Femur (tissue), 1 donor: ENCODE measurements around the gene STAMBP.
"Not testable (repeated sequence)": the region's sequence is repeated elsewhere in the genome, so short reads cannot be mapped to it uniquely, and the experiment has no call there.

ENCODE experiments used
- DNase-seq: peaks from one replicate; pipeline ENCODE4 v3.0.0-alpha.2; 2017

The STAMBP gene

DNA sequence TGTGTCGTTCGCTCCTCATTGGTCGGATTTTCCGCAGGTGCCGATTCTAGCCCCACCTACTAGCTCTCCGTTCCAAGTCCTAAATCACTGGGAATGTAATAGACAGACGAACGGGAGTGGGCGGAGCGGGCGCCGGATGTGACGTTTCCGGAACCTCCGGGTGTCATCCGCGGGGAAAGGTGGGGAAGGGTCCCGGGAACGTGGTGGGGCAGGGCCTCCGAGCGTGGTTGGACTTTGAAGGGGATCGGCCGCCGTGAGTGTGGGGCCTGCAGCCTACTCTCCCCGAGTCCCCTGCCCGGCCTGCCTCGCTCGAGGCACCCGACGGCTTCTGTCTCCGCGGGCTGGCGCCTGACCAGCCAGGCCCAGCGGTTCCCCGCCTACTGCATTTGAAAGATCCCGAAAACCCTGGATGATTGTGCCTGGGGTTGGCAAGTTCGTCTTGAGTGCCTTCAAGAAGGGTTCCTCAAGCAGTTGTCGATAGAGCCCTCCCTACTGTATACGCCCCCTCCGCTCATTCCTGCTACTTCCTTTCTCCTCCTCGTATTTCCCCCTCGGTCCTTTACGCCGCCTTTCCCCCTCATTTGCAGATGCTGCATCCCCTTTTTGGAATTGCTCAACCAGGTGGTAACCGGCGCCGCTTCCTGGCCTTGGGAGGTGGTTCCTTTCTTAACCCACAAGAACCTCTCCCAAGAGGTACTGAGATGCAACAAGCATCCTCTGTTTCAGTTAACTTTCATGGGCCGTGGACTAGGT is at the start of gene STAMBP:
Gene STAMBP, plus strand, starts transcription at position 144 of the 753 bp plus-strand sequence. CDS start 1,896 bp downstream, outside the sequence.
- DNase-seq: peak; percentile 98

GRCh38 chr2:73779467-73780236 is 49.1 kb upstream of the STAMBP start, which contains the start of gene DUSP11:
Gene DUSP11, minus strand, starts transcription at chr2:73780103. Its CDS starts 129 bp downstream, at chr2:73779974.
- DNase-seq: peak; percentile 97

DNA sequence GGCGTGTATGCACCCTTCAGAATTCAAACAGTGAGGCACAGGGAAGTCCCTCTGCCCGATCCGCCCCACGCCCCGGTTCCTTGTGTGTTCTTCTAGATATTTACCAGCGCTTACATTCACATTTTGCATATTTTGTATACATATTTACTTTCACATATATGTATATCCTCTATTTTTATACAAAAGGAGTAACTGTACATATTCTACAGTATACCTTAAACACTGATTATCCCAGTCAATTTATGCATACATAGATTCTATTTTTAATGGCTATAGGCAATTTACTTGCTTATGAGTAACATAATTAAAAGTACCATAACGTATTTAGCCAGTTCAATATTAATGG is 48.6 kb upstream of the STAMBP start:
- no peak for DNase-seq

- not testable (repeated sequence) for DNase-seq
Observed at GRCh38 chr2:73783402-73783801, 45.4 kb upstream of the STAMBP start.

- DNase-seq: not testable (repeated sequence)
Observed at GRCh38 chr2:73783883-73784282, 44.9 kb upstream of the STAMBP start, which contains the start of gene C2orf78. Gene C2orf78, plus strand, starts transcription at chr2:73784183. Its CDS starts 127 bp downstream, at chr2:73784310.

DNA sequence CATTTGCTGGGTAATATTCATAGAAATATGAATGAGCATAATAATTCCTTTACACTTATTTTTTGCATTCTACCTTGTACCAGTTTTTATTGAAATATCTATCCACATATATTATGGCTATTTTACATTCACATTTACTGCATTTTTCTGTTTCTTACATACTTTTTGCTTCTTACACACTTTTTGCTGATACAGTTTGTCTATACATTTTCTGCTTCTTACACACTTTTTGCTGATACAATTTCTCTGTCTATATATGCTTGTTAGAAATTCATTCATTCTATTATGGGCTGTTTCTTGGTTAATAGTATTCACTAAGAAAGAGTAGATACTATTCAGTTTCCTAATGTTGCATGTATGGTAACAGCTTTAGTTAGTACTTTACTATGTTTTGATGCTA is 16.9 kb upstream of the STAMBP start:
- no peak for DNase-seq

DNA sequence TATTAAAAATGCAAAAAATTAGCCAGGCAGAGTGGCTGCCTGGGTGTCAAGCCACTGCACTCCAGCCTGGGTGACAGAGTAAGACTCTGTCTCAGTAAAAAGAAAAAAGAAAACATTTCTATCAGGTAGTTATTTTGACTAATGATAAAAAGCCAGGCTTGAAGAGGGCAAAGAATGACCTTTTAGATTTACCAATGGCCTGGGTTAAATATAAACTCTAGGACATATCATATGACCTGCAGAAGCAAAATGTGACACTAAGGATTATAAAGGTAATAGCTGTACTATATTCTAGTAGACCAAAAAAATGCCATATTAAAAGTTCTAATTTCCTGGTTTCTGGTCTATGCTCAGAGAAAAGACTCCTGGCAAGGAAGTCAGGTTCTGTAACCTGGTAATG is 16.1 kb upstream of the STAMBP start:
- DNase-seq: no peak

DNA sequence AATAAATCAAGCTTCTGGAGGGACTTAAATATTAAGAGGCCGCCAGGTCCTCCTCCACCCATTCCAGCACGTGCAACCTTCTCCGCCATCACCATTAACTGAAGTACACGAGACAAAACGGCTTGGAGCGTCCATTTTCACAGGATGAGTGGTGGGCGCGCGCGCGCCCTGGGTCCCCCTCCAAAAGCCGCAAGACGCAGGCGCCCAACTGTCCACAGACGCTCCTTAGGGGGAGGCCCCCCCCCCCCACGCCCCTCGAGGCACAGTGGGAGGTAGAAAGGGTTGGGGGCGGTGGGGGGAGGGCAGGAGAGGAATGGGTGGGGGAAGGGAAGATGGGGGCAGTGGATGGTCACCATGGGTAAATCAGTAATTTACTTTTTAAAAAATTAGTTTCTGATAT is 10.5 kb upstream of the STAMBP start:
- no peak for DNase-seq

DNA sequence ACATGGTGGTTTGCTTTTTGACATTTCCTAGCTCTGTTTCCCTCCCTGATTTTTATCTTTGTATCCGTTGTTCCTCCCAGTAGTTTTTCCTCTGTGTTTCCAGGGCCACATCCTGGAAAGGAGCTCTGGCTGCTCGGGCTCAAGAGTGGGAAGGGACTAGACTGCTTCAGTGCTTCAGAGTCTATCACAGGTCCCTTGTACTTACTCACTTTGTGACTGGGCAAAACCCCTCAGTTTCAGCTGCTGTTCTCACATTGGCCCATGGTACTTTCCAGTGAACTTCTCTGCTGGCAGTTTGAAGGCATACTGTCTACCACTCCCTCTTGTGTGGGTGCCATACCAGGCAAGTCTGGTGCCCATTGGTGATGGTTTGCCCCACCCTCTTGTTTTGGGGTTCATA is 7.5 kb upstream of the STAMBP start:
- DNase-seq: no peak

DNA sequence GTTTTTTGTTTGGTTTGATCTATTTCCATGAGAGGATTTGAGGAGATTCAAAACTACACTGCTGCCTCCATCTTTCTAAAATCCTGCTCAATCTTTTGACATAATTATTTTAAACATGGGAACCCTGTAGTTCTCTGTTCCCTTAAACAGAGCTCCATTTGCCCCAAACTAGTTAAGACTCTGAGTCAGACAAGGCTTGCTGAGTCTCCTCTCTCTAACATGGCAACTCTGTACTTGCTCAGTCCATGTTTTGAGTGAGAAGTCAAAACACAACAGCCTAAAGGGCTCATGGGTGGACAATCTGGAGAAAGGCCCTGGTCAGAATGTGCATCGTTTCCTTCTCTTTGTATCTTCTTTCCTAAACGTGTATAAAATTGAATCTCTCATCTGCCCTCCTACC is 7.1 kb upstream of the STAMBP start:
- no peak for DNase-seq

DNA sequence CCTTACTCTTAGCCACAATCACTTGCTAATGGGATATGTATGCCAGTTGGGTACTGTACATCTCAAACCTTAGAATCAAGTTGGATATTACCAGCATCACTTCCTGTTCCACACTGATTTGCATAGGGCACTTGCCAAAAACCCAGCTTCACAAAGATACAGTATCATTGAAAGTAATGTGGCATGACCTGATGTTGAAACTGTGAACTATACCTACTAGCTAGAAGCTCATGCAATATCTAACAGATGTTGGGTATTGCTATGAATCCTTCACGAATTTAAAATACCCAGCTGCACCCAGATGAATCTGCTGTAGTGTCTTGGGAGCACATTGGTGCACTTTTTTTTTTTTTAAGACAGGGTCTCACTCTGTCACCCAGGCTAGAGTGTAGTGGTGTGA is 6.5 kb upstream of the STAMBP start:
- DNase-seq: no peak

DNA sequence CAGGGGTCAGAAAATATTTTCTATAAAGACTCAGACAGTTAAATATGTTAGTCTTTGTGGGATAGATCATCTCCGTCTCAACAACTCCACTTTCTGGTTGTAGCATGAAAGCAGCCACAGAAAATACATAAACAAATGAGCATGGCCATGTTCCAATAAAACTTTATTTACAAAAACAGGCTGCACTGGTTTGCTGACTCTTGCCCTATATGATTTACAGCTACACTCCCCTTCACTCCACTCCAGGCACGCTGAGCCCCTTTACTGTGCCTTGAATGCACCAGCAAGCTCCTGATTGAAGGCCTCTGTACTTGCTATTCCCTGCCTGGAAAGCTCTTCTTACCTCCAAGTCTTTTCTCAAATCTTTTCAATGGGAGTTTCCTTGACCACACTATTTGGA is 5.8 kb upstream of the STAMBP start:
- DNase-seq: no peak

DNA sequence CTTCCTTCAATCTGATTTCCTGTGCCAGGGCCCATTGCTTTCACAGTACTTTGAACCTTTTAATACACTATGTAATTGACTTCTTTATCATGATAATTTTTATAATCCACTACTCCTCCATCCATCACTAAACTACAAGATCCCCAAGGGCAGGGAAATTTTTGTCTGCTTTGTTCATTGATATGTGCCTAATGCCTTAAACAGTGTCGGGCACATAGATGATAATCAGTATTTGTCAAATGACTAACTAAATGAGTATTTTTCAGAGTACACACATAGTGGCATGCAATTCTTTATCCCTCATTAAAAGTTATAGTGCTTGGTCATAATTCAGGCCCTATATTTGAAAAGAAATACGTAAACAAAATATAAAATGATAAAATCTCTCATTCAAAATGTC is 5.3 kb upstream of the STAMBP start:
- DNase-seq: no peak

DNA sequence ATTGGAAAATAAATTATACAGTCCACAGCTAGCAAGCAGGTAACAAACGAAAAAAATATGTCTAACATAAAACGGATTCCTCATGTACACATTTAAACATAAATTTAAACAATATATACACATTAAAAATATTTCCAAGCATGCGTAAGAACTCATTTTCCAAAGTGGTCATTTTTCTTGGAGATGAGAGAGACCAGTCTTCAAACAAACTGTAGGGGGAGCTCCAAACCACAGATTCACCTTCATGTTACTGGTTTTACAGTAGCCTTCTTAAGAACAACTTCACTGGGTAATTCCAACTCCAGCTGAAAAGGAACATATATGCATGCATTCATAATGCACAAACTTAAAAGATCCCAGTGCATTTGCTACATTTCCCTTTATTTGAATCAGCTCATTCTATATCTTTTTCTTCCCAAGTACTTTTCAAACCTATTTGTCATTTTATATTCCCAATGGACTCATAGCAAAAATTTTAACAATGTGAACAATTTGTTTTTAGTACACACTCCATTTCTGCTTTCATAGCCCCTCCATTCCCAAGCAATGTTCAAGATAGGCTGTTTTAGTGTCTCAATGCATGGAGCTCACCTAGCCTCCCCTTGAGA is 4.7 kb upstream of the STAMBP start:
- DNase-seq: no peak

GRCh38 chr2:73825408-73825807 is 3.4 kb upstream of the STAMBP start:
- no peak for DNase-seq

- DNase-seq: no peak
Observed at GRCh38 chr2:73827018-73827417, 1.7 kb upstream of the STAMBP start.

DNA sequence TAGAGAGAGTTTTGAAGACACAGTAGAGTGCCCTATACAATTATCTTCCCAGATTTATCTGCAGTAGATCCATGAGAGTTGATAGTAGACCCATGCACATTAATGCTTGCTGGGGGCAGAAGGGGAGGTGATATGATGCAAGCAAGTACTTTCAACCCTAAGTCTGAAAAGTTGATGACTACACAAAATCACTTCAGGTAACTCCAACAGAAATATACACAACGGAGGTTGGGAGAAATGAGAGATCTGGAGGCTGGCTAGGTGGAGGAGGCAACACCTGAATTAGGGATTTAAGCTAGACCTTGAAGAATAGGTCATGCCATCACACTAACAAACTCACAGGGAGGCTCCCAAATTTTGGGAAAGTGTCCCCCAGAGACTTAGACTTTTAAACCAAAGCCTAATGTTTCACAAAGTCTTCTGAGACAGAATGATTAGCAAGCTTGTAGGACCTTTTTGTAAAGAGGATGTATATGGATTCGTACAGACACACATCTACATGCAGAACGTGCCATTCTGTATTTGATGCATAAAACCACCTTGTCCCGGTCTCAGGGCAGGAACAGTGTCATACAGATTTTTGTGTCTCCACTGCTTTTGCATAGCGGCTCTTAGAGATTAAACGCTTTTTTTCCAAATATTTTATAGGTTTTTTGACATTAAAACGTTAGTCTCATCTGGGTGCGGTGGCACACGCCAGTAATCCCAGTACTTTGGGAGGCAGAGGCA is 937 bp upstream of the STAMBP start:
- no peak for DNase-seq

- no peak for DNase-seq
Observed at GRCh38 chr2:73828389-73828817, 358 bp upstream of the STAMBP start.

DNA sequence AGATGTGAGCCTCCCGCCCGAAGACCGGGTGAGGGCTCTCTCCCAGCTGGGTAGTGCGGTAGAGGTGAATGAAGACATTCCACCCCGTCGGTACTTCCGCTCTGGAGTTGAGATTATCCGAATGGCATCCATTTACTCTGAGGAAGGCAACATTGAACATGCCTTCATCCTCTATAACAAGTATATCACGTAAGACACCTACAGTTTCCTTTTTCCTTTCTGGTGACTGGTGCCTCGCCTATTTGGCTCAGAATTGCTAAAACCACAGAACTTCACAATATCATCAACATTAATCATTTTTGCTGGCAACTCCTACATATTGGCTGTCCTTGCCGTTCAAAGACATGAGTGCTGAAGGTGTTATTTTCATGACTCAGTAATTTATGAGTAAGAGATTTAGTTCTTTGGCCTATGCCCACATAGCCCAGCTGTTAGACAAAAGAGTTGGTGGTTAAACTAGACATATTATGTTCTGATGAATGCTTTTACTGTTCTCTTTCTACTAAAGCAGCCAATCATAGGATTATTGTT is 2.2 kb downstream of the STAMBP start:
- no peak for DNase-seq

DNA sequence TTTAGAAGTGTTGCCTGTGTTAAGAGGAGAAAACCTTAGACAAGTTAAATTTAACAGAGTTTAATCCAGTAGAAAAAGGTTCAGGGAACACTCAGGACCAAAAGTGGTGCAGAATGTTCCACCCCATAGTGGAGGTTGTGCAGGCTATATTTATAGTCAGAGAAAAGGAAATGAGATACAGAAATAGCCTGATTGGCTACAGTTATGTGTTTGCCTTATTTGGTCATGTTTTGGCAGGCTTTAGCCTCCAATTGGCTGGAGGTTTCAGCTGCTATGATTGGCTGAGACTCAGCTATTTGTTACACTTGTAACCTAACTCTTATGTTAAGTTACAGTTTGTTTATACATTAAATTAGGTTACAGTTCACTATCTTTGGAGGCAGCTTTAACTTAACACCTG is 4.2 kb downstream of the STAMBP start:
- DNase-seq: peak; percentile 33

GRCh38 chr2:73836141-73836943 is 7.6 kb downstream of the STAMBP start:
- no peak for DNase-seq
